Measurements from ENCODE around the gene BET1.

BET1 gene

DNA sequence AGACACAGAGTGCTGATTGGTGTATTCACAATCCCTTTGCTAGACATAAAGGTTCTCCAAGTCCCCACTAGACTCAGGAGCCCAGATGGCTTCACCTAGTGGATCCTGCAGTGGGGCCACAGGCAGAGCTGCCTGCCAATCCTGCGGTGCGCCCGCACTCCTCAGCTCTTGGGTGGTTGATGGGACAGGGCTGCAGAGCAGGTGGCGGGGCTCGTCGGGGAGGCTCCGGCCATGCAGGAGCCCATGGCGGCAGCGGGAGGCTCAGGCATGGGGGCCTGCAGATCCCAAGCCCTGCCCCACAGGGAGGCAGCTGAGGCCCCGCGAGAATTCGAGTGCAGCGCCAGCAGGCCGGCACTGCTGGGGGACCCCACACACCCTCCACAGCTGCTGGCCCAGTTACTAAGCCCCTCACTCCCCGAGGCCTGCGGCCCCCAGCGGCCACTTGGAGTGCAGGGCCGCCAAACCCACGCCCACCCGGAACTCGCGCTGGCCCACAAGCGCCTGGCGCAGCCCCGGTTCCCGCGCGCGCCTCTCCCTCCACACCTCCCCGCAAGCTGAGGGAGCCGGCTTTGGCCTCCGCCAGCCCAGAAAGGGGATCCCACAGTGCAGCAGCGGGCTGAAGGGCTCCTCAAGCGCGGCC lies 7.7 kb upstream of the BET1 start:
- no peak for DNase-seq

DNA sequence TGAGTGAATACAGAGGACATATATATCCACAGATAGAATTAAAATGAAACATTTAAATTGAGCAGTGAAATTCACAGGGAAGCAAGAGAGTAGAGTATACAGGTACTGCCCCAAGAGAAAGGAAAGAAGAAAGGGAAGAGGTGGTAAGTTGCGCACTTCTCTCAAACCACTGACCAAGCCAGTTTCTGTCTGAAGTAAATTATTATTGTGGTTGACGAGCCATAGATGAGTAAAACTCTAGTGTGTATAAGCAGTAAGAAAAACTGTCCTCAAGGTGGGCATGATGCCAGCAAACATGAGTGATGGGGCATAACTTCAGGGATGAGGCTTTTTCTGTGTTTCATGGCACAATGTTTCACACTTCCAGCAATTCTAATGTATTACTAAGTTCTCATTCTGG lies 4.4 kb upstream of the BET1 start:
- no peak for DNase-seq

DNA sequence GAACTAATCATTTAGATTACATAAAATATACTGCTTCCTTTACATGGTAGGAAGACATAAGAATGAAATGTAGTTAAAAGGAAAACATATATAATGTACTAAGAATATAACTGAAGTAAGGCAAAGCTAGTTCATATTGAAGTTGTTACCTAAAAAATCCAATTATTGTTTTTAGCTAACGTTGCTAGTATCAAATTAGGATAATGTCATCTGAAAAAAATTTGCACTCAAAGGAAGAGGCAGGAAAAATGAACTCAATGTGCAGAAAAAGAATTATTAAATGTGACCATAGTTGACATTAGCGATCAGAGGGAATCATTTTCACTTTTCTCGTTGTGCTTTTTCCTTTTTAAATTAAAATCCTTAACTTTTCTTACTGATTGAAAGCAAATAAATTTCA lies 1.6 kb upstream of the BET1 start:
- DNase-seq, result no peak

DNA sequence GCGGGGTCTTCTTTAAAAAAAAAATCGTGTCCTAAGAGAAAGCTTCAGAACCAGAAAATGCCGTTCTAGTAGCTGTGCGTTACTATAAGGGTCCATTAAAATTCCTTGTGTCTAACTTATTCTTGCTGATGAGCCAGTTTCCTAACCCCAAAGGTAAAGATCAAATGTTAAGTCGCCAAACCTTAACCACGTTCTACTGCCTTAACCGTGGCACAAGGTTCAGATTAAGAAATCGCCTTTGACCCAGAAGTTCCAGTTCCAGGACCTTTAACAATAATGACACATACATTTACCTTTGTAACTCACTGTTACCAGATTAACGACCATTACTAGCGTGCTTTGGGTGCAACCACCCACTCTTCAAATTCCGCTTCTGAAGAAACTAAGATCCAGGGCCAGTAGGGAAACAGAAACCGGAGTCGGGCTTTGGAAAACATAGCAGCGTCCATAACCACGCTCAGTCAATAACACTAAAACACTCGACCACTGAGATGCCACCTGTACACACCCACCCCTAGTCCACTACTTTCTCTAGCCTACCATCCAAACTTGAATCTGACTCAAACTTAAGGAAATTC lies 620 bp downstream of the BET1 start:
- peak; percentile 1 for DNase-seq

DNA sequence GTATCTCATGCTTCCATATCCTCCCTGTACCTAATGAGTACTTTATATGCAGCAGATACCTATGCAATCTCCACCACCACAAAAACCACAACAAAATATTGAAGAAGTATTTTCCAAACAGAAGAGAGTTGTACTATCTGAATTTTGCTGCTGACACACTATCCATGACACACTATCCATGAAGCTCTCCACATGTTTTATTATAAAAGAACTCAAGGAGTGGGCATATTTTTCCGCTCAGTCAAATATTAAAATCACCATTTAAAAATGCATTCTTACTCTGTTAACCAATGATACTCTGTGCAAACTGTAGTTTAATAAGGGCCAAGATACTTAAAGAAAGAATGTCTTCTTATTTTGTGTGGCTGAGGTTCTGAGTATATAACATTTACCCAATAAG lies 2.8 kb downstream of the BET1 start:
- DNase-seq, result no peak

DNA sequence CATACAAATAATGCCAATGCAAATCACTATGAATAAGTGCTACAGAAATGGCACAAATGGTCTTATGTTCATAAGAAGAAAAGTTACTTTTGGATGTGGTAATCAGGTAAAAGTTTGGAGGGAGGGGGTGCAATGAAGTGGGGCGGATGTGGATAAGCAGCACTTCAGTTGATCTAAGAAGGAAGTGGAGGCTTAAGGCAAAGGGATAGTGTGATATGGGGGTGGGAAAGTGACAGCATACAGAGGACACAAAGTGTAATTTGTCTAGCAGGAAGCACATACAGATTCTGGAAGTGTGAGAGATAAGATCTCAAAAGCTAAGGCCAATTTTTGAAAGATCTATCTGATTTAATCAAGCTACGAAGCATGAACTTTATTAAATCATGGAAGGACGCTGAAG lies 6.3 kb downstream of the BET1 start:
- no peak for DNase-seq

DNA sequence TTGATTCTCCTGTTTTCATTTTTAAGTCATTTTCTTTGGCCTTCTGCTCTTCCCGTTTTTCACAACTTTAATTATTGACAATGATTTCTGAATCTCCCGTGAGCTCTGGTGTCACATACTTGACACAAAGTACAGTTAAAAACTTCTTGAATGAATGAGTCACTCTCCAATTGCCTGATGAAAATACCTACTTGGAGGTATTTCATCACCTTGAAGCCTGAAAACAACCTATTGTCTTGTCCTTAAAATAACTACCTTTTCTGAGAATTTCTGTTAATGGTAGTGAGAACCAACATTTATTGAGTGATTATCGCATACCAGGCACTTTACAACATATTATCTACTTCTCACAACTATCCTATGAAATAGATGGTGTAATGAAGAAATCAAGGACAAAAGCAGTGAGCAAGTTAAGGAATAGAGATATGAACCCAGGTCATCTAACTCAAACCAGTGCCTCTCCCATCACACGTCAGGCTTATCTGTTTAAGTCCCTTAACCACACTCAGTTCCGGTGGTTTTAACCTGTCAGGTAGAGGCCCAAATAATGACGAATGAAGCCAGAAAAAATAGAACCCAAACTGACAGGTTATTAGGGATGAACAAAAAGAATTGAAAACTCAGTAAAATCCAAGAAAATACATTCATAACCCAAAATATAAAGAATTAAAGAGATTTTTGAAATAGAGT lies 11.6 kb downstream of the BET1 start:
- no peak for DNase-seq

DNA sequence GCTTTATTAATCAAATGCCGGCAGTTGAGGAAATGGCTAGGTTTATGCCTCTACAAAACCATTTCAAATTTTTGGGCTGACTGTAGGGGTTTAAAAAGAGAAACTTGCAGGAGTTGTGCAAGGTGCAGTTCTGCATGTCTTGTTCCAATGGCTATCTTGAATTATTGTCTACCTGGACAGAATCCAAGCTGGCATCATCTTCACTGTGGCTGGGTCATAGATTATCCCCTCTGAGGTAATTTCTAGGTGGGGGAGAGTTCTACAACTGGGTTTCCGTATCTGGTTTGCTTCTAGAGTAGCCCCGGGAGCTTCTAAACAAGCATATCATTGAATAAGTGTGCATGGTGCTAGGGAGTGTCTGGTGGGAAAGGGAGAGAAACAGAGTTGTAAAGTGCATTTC lies 16.9 kb downstream of the BET1 start:
- no peak for DNase-seq

DNA sequence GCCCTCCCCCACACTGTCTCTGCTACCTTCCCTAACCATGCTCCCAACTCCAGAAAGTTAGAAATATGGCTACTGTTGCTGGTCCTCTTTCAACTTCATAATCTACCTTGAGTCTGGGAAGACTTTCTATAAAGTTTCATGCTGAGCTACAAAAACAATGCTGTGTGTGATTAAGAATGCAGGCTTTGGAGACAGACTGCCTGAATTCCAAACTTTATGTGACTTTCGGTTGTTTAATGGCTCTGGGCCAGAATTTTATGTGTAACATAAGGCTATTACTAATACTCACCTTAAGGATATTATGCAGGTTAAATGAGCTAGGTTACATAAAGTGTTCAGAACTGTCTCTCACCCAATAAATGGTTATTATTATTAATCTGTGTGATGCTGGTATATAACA lies 19.1 kb downstream of the BET1 start:
- no peak for DNase-seq

DNA sequence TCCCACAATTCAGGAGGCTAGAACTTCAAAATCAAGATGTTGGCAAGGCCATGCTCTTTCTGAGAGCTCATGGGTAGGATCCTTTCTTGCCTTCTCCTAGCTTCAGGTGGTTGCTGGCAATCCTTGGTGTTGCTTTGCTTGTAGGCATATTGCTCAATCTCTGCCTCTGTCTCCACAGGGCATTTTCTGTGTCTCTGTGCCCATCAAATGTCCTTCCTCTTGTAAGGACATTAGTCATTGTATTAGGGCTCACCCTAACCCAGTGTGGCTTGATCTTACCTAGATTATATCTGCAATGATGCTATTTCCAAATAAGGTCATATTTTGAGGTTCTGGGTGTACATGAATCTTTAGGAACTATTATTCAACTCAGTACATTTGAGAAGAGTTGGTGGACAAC lies 20.1 kb downstream of the BET1 start:
- no peak for DNase-seq

DNA sequence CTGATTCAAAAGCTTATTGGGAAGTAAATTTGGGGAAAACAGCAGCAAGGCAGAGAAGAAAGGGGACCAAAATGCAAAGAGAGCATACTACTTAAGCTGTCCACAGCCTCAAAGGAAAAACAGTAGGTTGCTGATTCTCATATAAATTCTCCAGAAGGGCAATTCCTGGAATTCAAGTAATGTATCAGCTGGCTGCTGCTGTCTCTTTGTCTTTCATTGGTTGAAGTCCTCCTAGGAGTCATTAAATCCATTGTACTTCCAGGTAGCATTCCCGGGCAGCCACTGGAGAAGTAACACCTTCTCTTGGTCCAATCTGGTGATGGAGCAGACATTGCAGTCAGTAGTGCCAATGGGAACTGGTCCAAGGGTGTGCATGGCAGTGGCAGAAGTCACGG lies 22.7 kb downstream of the BET1 start:
- no peak for DNase-seq

DNA sequence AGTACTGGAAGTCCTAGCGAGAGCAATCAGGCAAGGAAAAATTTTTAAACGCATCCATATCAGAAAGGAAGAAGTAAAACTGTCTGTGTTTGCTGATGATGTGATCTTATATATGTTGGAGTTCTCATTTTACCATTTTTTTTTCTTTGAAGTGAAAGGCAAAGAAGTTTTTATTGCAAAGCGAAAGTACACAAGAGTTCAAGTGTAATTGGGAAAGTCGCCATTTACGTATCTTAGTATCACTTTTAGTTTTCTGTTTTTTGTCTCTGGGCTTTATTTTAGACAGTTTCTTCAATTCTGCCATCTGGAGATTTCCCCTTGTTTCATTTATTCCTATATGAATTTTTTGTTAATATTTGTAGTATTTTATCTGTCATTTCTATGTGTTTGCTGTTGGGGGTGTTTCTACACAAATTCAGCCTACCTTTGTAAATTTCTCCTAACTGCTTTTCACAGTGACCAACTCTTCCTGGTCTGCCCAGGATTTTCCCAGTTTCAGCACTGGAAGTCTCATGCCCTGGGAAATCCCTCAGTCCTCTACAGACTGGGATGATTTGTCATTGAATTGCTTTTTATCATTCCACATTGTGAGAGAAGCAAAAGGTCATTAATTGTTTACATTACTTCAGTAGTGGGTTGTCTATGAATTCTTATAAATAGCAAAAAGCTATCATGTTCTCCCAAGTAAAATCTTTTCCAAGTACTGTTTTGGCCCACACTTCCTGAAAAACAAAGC lies 23.2 kb downstream of the BET1 start:
- DNase-seq, result no peak

DNA sequence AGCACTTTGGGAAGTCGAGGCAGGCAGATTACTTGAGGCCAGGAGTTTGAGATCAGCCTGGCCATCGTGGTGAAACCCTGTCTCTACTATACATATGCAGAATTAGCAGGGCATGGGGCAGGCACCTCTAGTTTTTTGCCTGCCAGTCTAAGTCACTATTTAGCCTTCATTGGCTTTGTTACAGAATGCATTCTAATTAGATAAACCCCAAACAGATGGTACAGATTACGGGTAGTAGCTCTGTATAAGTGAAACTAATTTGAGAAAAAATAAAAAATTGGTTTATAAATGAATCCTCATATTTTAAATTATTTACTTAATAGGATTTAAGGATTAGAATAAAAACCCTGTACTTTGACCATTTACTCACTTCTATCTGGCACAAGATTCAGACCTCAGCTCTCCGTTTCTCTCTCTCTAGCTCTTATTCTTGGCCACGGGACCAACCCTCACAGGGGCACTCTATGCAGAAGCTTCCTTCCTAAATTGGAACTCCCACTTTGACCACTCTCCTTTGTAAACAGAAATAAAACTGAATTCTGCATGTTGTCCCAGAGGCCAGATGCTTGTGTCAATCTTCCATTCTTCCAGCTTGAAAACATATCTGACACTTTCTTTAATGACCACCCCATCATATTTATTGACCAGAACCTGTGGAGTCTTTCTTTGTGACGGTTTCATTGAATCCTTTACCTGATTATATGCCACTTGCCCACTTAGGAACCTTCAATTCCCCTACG lies 26.8 kb downstream of the BET1 start:
- DNase-seq, result no peak

DNA sequence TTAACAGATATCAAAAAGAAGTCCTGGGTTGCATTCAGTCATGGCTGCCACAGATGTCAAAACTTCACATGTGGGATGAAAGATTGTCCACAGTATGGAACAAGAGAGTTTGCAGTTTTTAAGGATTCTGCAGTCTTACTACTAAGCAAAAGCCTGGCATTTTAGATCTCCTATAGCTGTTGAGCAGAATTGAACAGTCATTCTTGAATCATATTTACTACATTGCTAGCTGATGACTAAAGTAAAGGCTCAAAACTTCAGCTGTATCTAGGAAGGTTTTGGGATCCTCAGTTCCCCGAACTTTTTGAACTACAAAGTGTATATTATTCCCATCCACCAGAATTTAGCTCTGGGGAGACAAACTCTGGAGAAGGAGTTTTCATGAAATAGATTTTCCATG lies 31.0 kb downstream of the BET1 start:
- DNase-seq, result no peak

DNA sequence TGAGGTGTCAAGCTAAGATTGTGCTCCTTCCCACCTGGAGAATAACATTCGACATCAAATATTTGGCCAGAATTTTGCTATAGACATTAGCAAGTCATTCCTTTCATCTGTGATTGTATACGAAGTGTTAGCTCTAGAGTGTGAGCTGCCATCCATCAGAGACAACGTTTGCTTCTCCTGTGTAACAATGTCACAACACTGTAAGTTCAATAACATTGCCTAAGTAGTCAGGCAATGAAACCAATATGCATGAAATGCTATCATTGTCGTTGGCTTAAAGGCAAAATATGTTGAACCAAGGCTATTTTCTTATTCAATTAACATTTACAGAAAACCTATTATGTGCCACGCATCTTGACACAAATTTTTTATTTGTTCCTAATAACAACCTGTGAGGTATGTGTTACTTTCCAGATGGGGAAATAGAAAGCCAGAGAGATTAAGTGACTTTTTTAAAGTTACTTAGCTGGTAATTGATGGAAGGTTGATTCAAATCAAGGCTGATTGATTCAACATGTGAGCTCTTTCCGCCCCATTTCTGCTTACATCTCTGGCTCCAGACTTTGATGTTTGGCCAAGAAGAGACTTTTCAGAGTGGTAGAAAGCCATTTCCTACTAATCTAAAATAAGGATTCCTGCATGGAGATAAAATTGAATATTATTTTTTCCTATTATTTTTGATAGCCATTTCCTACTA lies 32.0 kb downstream of the BET1 start:
- DNase-seq, result no peak

DNA sequence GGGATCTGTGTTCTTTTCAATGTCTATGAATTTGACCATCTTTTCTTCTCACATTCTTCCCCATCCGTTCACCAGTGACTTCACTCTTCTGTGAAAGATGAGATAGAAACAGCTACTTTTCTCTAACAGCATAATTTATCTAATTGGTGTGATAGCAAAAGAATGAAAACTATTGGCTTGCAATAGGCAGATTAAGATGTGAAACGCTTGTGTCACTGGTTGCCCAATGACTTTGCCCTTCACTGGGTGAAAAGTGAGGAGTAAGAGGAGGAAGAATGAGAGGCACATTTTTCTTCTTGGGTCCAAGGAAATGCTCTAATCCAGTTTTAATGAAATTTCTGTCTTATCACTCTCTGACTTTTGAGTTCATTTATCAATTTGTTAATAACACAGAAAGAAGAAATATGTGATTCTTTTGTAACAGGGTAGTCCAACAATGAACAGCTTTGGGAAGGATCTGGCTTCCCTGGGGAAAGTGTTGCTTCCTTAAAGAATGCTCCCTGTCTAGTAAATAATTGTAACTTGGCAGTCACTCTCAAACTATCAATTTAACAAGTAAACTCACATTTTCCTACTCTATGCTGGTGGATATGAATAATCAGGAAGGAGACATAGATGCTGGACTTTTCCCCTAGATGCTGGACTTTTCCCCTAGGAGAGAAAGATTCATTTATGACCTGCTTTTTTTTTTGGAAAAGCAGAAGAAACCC lies 35.1 kb downstream of the BET1 start:
- no peak for DNase-seq

DNA sequence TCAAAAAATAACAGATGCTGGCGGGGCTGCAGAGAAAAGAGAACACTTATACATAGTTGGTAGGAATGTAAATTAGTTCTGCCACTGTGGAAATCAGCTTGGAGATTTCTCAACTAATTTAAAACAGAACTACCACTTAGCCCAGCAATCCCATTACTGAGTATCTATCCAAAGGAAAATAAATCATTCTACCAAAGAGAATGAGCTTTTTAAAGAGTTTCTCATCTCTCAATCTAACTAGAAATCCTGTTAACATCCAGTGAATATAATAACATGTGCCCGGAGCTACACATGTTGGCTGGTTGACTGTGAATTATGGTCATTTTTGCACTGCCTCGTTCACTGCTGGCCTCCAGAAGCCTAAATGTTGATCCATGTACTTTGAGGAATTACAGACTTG lies 39.3 kb downstream of the BET1 start:
- no peak for DNase-seq

DNA sequence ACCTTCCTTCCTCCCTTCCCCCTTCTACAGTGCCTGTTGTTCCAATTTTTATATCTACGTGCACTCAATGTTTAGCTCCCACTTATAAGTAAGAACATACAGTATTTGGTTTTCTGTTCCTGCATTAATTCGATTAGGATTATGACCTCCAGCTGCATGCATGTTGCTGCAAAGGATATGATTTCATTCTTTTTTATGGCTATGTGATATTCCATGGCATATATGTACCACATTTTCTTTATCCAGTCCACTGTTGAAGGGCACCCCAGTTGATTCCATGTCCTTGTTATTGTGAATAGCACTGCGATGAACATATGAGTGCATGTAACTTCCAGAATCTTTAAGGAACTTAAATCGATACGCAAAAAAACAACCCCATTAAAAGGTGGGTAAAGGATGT lies 39.9 kb downstream of the BET1 start:
- DNase-seq, result no peak

DNA sequence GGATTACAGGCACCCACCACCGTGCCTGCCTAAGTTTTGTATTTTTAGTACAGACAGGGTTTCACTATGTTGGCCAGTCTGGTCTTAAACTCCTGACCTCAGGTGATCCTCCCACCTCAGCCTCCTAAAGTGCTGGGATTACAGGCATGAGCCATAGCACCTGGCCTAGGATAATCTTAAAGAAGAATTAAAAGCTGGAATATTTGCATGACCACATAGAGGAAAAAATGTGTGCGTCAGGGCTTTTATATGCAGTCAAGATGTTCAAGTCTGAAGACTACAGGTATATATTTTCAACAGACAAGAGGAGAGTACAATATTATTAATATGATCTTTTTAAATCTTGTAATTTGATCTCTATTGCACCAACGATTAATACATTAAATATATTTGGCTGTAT lies 43.2 kb downstream of the BET1 start:
- no peak for DNase-seq

DNA sequence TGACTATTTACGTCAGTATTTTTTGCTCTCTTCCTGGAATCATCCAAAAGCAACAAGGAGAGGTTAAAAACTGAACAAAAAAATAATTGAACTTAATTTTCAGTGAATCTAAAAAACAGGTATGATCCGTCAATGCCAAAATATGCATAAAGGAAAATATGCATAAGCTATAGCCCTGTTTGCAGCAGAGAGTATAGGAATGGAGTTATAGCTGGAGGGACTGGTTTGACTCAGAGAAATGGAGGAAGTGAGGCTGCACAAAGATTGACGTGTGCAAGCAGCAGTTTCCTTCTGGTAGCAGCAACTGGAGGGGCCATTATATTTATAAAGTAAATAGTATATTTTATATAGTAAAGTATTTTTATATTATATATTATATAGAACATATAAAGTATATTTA lies 45.5 kb downstream of the BET1 start:
- DNase-seq, result no peak

DNA sequence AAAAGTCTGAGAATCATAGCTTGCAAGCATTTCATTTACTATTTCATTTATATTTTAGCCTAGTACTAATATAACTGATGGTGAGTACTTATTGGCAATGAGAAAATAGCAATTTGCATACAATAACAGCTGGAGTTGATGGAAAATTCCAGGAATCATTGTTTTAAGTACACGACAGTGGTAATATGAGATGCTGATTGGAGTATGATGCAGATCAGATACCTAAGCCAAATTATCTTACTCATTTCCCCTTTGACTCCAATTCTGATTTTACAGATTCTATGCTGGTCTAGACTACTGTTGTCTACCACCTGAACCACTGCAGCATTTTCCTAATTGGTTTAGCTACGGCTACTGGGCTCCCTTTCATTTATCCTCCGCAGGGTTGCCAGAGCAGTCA lies 45.9 kb downstream of the BET1 start:
- DNase-seq, result no peak

DNA sequence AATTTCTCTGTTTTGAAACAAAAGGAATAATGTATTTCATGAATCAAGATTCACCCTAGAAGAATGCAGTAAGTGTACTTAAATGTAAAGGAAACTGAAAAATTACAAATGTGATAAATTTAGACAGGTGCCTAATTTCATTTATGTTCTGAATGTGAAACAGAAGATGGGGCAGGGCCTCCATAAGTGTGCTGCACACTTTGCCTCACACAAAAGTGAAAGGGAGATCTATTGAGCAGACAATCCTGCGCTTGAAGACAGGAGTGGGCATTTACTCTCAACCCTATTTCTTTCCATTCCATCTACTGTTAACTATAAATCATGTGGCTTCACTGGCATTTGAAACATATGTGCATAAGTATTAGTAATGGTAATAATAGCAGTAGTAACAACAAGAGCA lies 46.4 kb downstream of the BET1 start:
- no peak for DNase-seq

Data from stimulated activated CD4-positive, alpha-beta T cell treated with anti-CD3 and anti-CD28 coated beads, Interleukin-4, amount 100 ng/mL, for 1 hour (primary cell).